Loucy (cell line): Measurements from ENCODE around the gene SIL1.

ENCODE experiments used
- CTCF ChIP-seq: fragments of 200-600 bp; sonication (generic); conservative IDR thresholded peaks from 2 replicates; pipeline ENCODE4 v1.5.1; 2014; ENCODE audit warnings: mild to moderate bottlenecking, antibody characterized with exemption, low read length
- EZH2phosphoT487 ChIP-seq: fragments of 200-600 bp; IDR thresholded peaks from 2 replicates; pipeline ENCODE4 v1.6.1; 2018; ENCODE audit warnings: antibody characterized with exemption, mild to moderate bottlenecking, moderate library complexity, borderline replicate concordance

GRCh38 chr5:139223481-139223880, 25.3 kb upstream of the SIL1 start:
- TF ChIP-seq CTCF (no peak), EZH2phosphoT487 (no peak)
